Peyer's patch (tissue), 4 donors: ENCODE results near the gene SGIP1. TPM values are rescaled to one million over a fixed set of nuclear protein-coding genes. Genes with fewer than 3 reads are reported as not detected.

Experiments used
- DNase-seq, 3 donors: peaks; one replicate each; pipeline ENCODE4 v3.0.0-alpha.2; 2017 to 2019
- H3K27ac ChIP-seq, 4 donors: fragments of 200-600 bp; sonication (generic); one replicate each; pipeline ENCODE4 v1.5.1; 2016 to 2019
- H3K27me3 ChIP-seq, 2 donors: fragments of 200-600 bp; sonication (generic); one replicate each; pipeline ENCODE4 v1.5.1; 2019
- H3K36me3 ChIP-seq, 3 donors: fragments of 200-600 bp; sonication (generic); one replicate each; pipeline ENCODE4 v1.5.1; 2016 to 2019
- H3K4me1 ChIP-seq, 4 donors: fragments of 200-600 bp; sonication (generic); one replicate each; pipeline ENCODE4 v1.5.1; 2016 to 2019
- H3K4me3 ChIP-seq, 4 donors: fragments of 200-600 bp; sonication (generic); 1 replicate in 3 of 4; 2 replicates in 1 of 4; pipeline ENCODE4 v1.5.1; 2016 to 2019; ENCODE audit warnings: mild to moderate bottlenecking in 1 of 4
- H3K9me3 ChIP-seq, 4 donors: fragments of 200-600 bp; sonication (generic); one replicate each; pipeline ENCODE4 v1.5.1; 2016 to 2019; ENCODE audit warnings: mild to moderate bottlenecking in 1 of 4
- CTCF ChIP-seq, 6 experiments: fragments of 450-650 bp in 4 of 6; fragments of 200-600 bp in 2 of 6; sonication (generic) in 1 of 6; IDR thresholded peaks; one replicate each; pipeline ENCODE4 v1.5.1; 2017 to 2019; ENCODE audit warnings: antibody characterized with exemption in 6 of 6, mild to moderate bottlenecking in 3 of 6, moderate library complexity in 1 of 6
- POLR2A ChIP-seq, 2 donors: fragments of 450-650 bp; IDR thresholded peaks; one replicate each; pipeline ENCODE4 v1.5.1; 2017; ENCODE audit warnings: antibody characterized with exemption in 2 of 2, mild to moderate bottlenecking in 2 of 2, moderate library complexity in 2 of 2
- total RNA-seq, 4 donors: library from RNA; depleted of rRNA; stranded (reverse); fragments of >200 nt; gene quantifications; one replicate each; pipeline ENCODE4 v1.1.0, GENCODE V29; 2016

SGIP1 gene
- total RNA-seq, 4 donors from 2014 or later = 0.47 to 14.9 (median 5.8) TPM

DNA sequence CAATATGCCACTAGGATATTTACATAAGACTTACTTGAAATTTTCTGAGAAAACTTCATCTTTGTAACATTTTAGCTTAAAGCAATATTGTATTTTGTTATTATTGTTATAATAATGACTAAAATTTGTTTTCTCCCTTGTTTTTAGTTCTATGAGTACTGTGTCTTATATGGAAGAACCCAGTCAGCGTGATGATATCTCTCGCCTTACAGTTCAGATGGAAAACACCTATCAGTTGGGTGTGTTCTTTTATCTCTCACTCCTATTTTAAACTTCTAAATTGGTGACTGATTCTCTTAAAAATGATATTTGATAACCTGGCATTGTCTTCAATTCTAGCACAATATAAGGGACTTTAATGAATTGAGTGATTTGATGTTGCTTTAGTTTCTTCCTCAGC is 236.3 kb downstream of the SGIP1 start:
- Histone ChIP-seq H3K36me3 (no peaks in the 10 kb centered on the region), H3K9me3 (no peaks in the 10 kb centered on the region), H3K4me3 (no peak overlapping the region), H3K27me3 (no peaks in the 10 kb centered on the region), H3K4me1 (no peaks in the 10 kb centered on the region), H3K27ac (no peak overlapping the region)
- no peak for TF ChIP-seq POLR2A (IDR thresholded peaks at IDR 0.05)
- TF ChIP-seq CTCF (IDR thresholded peaks at IDR 0.05) = no peak
- DNase-seq = no peak

DNA sequence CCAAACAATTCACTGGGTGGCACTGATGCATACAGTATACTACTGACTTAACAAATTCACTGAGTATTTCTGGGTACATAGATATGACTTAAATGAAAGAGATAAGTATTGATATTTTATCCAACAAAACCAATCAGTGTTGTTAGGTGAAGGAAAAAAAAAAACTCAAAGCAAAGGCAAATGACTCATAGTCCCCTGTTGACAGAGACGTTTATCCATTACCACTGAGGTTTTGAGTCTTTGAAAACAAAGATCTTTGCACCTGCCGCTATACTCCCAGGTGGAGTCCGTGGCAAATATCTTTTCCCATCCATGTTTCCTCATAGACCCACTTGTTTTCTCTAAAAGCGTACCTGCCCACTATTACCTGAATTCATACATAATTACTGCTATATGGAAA is 236.7 kb downstream of the SGIP1 start:
- no peaks in the 10 kb centered on the region for H3K4me1 ChIP-seq
- DNase-seq = no peak
- no peaks in the 10 kb centered on the region for H3K27me3 ChIP-seq
- no peak overlapping the region for H3K27ac ChIP-seq
- no peaks in the 10 kb centered on the region for H3K36me3 ChIP-seq
- no peak overlapping the region for H3K4me3 ChIP-seq
- TF ChIP-seq CTCF (IDR thresholded peaks at IDR 0.05) (no peak), POLR2A (IDR thresholded peaks at IDR 0.05) (no peak)
- H3K9me3 ChIP-seq = no peaks in the 10 kb centered on the region

DNA sequence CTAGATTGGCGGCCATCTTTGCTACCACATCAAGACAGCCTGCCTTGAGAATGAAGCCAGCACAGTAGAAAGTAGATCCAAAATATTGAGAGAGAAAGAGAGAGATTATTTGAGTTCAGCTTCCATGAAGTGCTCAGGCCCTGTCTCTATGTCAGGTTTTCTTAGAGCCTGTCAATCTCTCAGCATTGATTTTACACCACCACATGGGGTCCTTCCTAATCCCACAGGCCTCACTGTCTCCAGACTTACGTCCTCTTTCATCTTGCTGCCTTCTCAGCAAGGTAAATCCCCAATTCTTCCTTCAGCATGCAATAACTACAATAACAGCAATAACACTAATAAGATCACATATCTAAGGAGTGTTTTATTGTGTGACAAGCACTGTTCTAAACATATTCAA is 239.3 kb downstream of the SGIP1 start:
- TF ChIP-seq CTCF (IDR thresholded peaks at IDR 0.05) (no peak), POLR2A (IDR thresholded peaks at IDR 0.05) (no peak)
- no peaks in the 10 kb centered on the region for H3K4me1 ChIP-seq
- no peaks in the 10 kb centered on the region for H3K27me3 ChIP-seq
- DNase-seq = no peak
- no peaks in the 10 kb centered on the region for H3K9me3 ChIP-seq
- no peaks in the 10 kb centered on the region for H3K36me3 ChIP-seq
- H3K27ac ChIP-seq = no peak overlapping the region
- no peak overlapping the region for H3K4me3 ChIP-seq

GRCh38 chr1:66774438-66774837 is 240.5 kb downstream of the SGIP1 start:
- Histone ChIP-seq H3K27me3 (no peaks in the 10 kb centered on the region), H3K9me3 (no peaks in the 10 kb centered on the region), H3K27ac (no peak overlapping the region), H3K4me3 (no peak overlapping the region), H3K4me1 (no peaks in the 10 kb centered on the region), H3K36me3 (no peaks in the 10 kb centered on the region)
- DNase-seq = no peak
- TF ChIP-seq CTCF (IDR thresholded peaks at IDR 0.05) (no peak), POLR2A (IDR thresholded peaks at IDR 0.05) (no peak)

DNA sequence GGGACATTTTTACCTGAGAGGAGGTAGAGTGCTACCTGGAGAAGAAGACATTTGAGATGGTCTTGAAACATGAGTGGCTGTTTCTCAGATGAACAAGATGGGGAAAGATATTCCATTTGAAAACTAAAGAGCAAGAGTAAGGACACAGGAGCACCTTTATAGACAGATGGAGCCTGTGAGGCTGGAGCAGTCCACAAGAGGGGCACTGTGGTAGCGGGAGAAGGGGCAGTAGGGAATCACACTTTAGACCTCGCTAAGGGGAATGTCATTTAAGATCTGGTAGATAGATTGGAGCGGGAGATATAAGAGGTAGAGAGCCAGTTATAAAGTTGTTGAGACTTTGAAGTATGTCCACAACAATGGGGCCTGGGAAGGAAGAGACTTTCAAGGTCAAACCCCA is 241.7 kb downstream of the SGIP1 start:
- H3K4me1 ChIP-seq = no peaks in the 10 kb centered on the region
- H3K4me3 ChIP-seq = no peak overlapping the region
- DNase-seq = no peak
- H3K27me3 ChIP-seq = no peaks in the 10 kb centered on the region
- H3K36me3 ChIP-seq = no peaks in the 10 kb centered on the region
- no peak for TF ChIP-seq POLR2A (IDR thresholded peaks at IDR 0.05)
- TF ChIP-seq CTCF (IDR thresholded peaks at IDR 0.05) = no peak
- no peak overlapping the region for H3K27ac ChIP-seq
- no peaks in the 10 kb centered on the region for H3K9me3 ChIP-seq

- no peaks in the 10 kb centered on the region for H3K4me1 ChIP-seq
- TF ChIP-seq CTCF (IDR thresholded peaks at IDR 0.05) = no peak
- no peak for TF ChIP-seq POLR2A (IDR thresholded peaks at IDR 0.05)
- DNase-seq = no peak
- H3K9me3 ChIP-seq = no peaks in the 10 kb centered on the region
- no peak overlapping the region for H3K27ac ChIP-seq
- H3K4me3 ChIP-seq = no peak overlapping the region
- no peaks in the 10 kb centered on the region for H3K27me3 ChIP-seq
- no peaks in the 10 kb centered on the region for H3K36me3 ChIP-seq
Observed at GRCh38 chr1:66777831-66778230, 243.9 kb downstream of the SGIP1 start.
